HepG2 (cell line): Measurements from ENCODE around the gene SLC7A6OS. TPM values are rescaled to one million over a fixed set of nuclear protein-coding genes. Genes with fewer than 3 reads are reported as not detected.

Experiments used
- ASH2L ChIP-seq: fragments of 300-600, 200-600 bp; sonication (generic); IDR thresholded peaks from 2 replicates; pipeline ENCODE4 v1.7.0; 2017; ENCODE audit warnings: low read depth, mild to moderate bottlenecking, moderate library complexity, mixed read lengths, low read length; ENCODE audit not compliant: insufficient read length
- CCDC6 ChIP-seq: sonication (generic); formaldehyde crosslinking; IDR thresholded peaks from 2 replicates; pipeline ENCODE4 v1.8.1; 2022; ENCODE audit warnings: mild to moderate bottlenecking, missing genetic modification reagents, moderate library complexity
- CEBPG ChIP-seq: IDR thresholded peaks from 2 replicates; pipeline ENCODE4 v1.6.1; 2016
- HNF4A ChIP-seq: sonication (generic); formaldehyde crosslinking; IDR thresholded peaks from 2 replicates; pipeline ENCODE4 v1.4.0; 2020; ENCODE audit warnings: missing genetic modification reagents
- HNF4G ChIP-seq, 2 experiments: sonication (generic) in 1 of 2; formaldehyde crosslinking in 1 of 2; IDR thresholded peaks; 2 replicates each; pipeline versions ENCODE4 v1.4.0 to v1.6.1; 2011 to 2020; ENCODE audit warnings: borderline replicate concordance in 2 of 2, low read depth in 2 of 2, mild to moderate bottlenecking in 2 of 2, low read length in 1 of 2, missing genetic modification reagents in 1 of 2, moderate library complexity in 1 of 2
- NFYB ChIP-seq: sonication (generic); formaldehyde crosslinking; IDR thresholded peaks from 2 replicates; pipeline ENCODE4 v1.4.0; 2020; ENCODE audit warnings: missing genetic modification reagents
- SNAI1 ChIP-seq: sonication (generic); formaldehyde crosslinking; IDR thresholded peaks from 2 replicates; pipeline ENCODE4 v1.5.0; 2020; ENCODE audit warnings: mild to moderate bottlenecking, missing genetic modification reagents, borderline replicate concordance
- TCF7 ChIP-seq: sonication (generic); IDR thresholded peaks from 2 replicates; pipeline ENCODE4 v1.6.1; 2016; ENCODE audit warnings: antibody characterized with exemption, low read depth
- TRIM24 ChIP-seq: sonication (generic); formaldehyde crosslinking; IDR thresholded peaks from 2 replicates; pipeline ENCODE4 v1.8.0; 2022; ENCODE audit warnings: mild to moderate bottlenecking, missing genetic modification reagents
- ZBTB7A ChIP-seq: sonication (generic); formaldehyde crosslinking; IDR thresholded peaks from 2 replicates; pipeline ENCODE4 v1.8.0; 2022; ENCODE audit warnings: mild to moderate bottlenecking, missing genetic modification reagents
- ZNF337 ChIP-seq: sonication (generic); formaldehyde crosslinking; IDR thresholded peaks from 2 replicates; pipeline ENCODE4 v1.5.1; 2020; ENCODE audit warnings: missing genetic modification reagents, low read depth, mild to moderate bottlenecking, borderline replicate concordance
- ZNF350 ChIP-seq: sonication (generic); formaldehyde crosslinking; IDR thresholded peaks from 2 replicates; pipeline ENCODE4 v1.4.0; 2020; ENCODE audit warnings: mild to moderate bottlenecking, low read depth, missing genetic modification reagents, borderline replicate concordance
- polyA plus RNA-seq, 8 experiments: library from polyadenylated mRNA; depleted of rRNA in 3 of 8; stranded (reverse) in 7 of 8; unstranded in 1 of 8; fragments of >200 nt; fragmentation: Illumina TruSeq in 4 of 8; extraction: Trizol in 4 of 8; gene quantifications; 2 replicates each; pipeline versions ENCODE4 v1.2.1 to v1.2.3, GENCODE V29; 2011 to 2016; ENCODE audit warnings: low read depth in 4 of 8, missing spikeins in 1 of 8, mixed read lengths in 1 of 8; ENCODE audit not compliant: insufficient read depth in 1 of 8
- total RNA-seq, 5 experiments: library from RNA; depleted of rRNA; stranded (reverse); fragments of >200 nt; fragmentation: Illumina TruSeq; extraction: Trizol; gene quantifications; 2 replicates each; pipeline ENCODE4 v1.2.3, GENCODE V29; 2016; ENCODE audit warnings: low read depth in 1 of 5
- TF ChIP-seq, protein P1 (sequence below): sonication (generic); formaldehyde crosslinking; conservative IDR thresholded peaks from 2 replicates; pipeline ENCODE4 v1.8.0; 2022; ENCODE audit warnings: low read depth, missing genetic modification reagents
- TF ChIP-seq, protein P2 (sequence below), 2 experiments: sonication (generic) in 1 of 2; formaldehyde crosslinking in 1 of 2; IDR thresholded peaks; 2 replicates each; pipeline versions ENCODE4 v1.4.0 to v1.6.1; 2018 to 2020; ENCODE audit warnings: missing genetic modification reagents in 2 of 2, borderline replicate concordance in 1 of 2, low read depth in 1 of 2, mild to moderate bottlenecking in 1 of 2, missing biosample characterization in 1 of 2
- TF ChIP-seq, protein P3 (sequence below): IDR thresholded peaks from 2 replicates; pipeline ENCODE4 v1.6.1; 2016; ENCODE audit warnings: missing genetic modification reagents, missing compliant biosample characterization
- TF ChIP-seq, protein P4 (sequence below): sonication (generic); formaldehyde crosslinking; IDR thresholded peaks from 2 replicates; pipeline ENCODE4 v1.8.1; 2023; ENCODE audit warnings: missing genetic modification reagents, mild to moderate bottlenecking, borderline replicate concordance

SLC7A6OS gene
- total and polyA plus RNA-seq, 2 of the 13 experiments (the other 11 are each of a cell fraction or from before 2014, with no cell fraction given): 11.2 to 21.5 TPM

DNA sequence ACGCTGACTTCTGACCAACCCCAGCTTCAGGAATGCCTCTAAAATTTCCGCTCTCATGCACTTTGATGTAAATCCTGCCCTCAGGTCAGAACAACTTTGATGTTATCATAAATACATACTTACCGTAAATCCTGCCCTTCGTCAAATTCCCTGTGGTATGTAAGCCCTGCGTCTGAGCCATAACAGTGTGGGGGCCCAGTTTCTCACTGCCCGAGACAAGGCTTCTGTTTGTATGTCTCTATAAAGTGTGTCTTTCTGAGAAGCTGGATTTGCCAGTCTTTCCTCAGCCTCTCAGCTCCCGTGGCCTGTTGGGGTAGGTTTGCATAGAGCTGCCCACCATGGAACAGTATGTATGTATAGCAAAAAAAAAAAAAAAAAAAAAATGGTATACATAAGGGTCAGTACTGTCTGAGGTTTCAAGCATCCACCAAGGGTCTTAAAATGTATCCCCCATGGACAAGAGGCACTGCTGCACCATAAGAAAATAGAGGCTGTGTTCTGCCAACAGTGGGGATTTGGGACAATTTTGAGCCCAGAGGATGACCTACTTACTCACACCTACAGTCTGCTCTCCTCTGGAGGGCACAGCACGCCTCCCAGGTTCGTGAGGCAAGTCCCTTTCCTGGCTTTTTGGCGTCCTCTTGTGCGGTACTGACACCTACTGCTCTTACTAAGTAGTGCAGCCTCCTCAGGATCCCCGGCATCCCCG lies 17.6 kb upstream of the SLC7A6OS start (continued):
- TF ChIP-seq HNF4G (IDR thresholded peaks at IDR 0.05; ENCODE audit: borderline replicate concordance, low read depth, low read length): no peak
- no peak; the same call in 1 of the 2 replicates for TF ChIP-seq HNF4G (CRISPR knock-in tag; IDR thresholded peaks at IDR 0.05; ENCODE audit: borderline replicate concordance, low read depth)
- TF ChIP-seq TRIM24 (CRISPR knock-in tag): no peak
- TF ChIP-seq, protein P1, sequence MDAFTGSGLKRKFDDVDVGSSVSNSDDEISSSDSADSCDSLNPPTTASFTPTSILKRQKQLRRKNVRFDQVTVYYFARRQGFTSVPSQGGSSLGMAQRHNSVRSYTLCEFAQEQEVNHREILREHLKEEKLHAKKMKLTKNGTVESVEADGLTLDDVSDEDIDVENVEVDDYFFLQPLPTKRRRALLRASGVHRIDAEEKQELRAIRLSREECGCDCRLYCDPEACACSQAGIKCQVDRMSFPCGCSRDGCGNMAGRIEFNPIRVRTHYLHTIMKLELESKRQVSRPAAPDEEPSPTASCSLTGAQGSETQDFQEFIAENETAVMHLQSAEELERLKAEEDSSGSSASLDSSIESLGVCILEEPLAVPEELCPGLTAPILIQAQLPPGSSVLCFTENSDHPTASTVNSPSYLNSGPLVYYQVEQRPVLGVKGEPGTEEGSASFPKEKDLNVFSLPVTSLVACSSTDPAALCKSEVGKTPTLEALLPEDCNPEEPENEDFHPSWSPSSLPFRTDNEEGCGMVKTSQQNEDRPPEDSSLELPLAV (CRISPR knock-in tag): no peak
- TF ChIP-seq ASH2L: peak; percentile 61
- TF ChIP-seq, protein P2, sequence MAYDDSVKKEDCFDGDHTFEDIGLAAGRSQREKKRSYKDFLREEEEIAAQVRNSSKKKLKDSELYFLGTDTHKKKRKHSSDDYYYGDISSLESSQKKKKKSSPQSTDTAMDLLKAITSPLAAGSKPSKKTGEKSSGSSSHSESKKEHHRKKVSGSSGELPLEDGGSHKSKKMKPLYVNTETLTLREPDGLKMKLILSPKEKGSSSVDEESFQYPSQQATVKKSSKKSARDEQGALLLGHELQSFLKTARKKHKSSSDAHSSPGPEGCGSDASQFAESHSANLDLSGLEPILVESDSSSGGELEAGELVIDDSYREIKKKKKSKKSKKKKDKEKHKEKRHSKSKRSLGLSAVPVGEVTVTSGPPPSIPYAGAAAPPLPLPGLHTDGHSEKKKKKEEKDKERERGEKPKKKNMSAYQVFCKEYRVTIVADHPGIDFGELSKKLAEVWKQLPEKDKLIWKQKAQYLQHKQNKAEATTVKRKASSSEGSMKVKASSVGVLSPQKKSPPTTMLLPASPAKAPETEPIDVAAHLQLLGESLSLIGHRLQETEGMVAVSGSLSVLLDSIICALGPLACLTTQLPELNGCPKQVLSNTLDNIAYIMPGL (CRISPR knock-in tag; IDR thresholded peaks at IDR 0.05; ENCODE audit: borderline replicate concordance in 1 of 2, low read depth in 1 of 2): peak; percentile 72 to 85
- no peak for TF ChIP-seq SNAI1 (CRISPR knock-in tag)
- no peak for TF ChIP-seq ZNF337 (CRISPR knock-in tag)
- peak; percentile 76 for TF ChIP-seq TCF7
- TF ChIP-seq HNF4A (CRISPR knock-in tag): peak; percentile 44; the same call in 1 of the 2 replicates
- TF ChIP-seq, protein P3, sequence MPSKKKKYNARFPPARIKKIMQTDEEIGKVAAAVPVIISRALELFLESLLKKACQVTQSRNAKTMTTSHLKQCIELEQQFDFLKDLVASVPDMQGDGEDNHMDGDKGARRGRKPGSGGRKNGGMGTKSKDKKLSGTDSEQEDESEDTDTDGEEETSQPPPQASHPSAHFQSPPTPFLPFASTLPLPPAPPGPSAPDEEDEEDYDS (CRISPR knock-in tag): no peak
- no peak for TF ChIP-seq ZBTB7A (CRISPR knock-in tag)
- TF ChIP-seq, protein P4, sequence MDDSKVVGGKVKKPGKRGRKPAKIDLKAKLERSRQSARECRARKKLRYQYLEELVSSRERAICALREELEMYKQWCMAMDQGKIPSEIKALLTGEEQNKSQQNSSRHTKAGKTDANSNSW (CRISPR knock-in tag): no peak
- peak; percentile 47; the same call in 1 of the 2 replicates for TF ChIP-seq CEBPG (CRISPR knock-in tag)
- 0 out of 2 replicates have a peak, but pooled peaks have one; percentile 74 for TF ChIP-seq CCDC6 (CRISPR knock-in tag)
- TF ChIP-seq NFYB (CRISPR knock-in tag): no peak
- TF ChIP-seq ZNF350 (CRISPR knock-in tag): peak; percentile 69; the same call in 1 of the 2 replicates
